ENCODE data around the gene TFCP2. TPM values are rescaled to one million over a fixed set of nuclear protein-coding genes. Genes with fewer than 3 reads are reported as not detected.
"Not testable (repeated sequence)": the region's sequence is repeated elsewhere in the genome, so short reads cannot be mapped to it uniquely, and the experiment has no call there.

The TFCP2 gene
- polyA plus RNA-seq, 3 donors, result 7.1 to 25.4 (median 14.2) TPM

DNA sequence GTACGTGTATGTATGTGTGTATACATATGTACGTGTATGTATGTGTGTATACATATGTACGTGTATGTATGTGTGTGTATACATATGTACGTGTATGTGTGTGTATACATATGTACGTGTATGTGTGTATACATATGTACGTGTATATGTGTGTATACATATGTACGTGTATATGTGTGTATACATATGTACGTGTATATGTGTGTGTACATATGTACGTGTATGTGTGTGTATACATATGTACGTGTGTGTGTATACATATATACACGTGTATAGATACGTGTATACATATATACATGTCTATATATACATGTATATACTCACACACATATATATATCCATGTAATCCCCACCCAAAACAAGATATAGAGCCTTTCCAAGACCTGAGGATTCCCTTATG lies 46.9 kb upstream of the TFCP2 start:
- not testable (repeated sequence) for DNase-seq; H3K27ac Mint-ChIP-seq; H3K36me3 ChIP-seq (replicated peaks in 1 of 2; ENCODE audit: control insufficient read depth in 1 of 2, insufficient read depth in 2 of 2, low read length in 2 of 2); H2AFZ ChIP-seq (ENCODE audit: insufficient read depth, low read depth, low read length, poor library complexity, severe bottlenecking); H3K4me2 ChIP-seq (replicated peaks; ENCODE audit: extremely low read depth, low read length, poor library complexity, severe bottlenecking); H3K27ac ChIP-seq (ENCODE audit: low read depth in 1 of 2, low read length in 2 of 2); H3K79me2 ChIP-seq (ENCODE audit: insufficient read depth, low read length); H3K9me3 Mint-ChIP-seq; H3K36me3 Mint-ChIP-seq; H3K27me3 ChIP-seq (ENCODE audit: control insufficient read depth in 2 of 2, insufficient read depth in 2 of 2, low read length in 2 of 2); H4K20me1 ChIP-seq (ENCODE audit: insufficient read depth, low read length); H3K27me3 Mint-ChIP-seq (ENCODE audit: low read depth in 3 of 3); H3K9ac ChIP-seq (ENCODE audit: insufficient read depth, low read length, poor library complexity, severe bottlenecking); H3K4me3 ChIP-seq (replicated peaks in 1 of 3; ENCODE audit: low read depth in 2 of 3, low read length in 3 of 3); H3K9me3 ChIP-seq (replicated peaks in 1 of 2; ENCODE audit: control insufficient read depth in 1 of 2, insufficient read depth in 1 of 2, low read length in 2 of 2); H3K4me3 Mint-ChIP-seq
- H3K4me1 ChIP-seq (ENCODE audit: control insufficient read depth in 1 of 2, insufficient read depth in 2 of 2, low read length in 2 of 2), result peaks cover 13 to 17% of the 10 kb centered on the region in 2 donors
- intact Hi-C loops (cut with micrococcal nuclease), result loop anchor here (2.0 to 10.0 kb wide), 3 partner anchors 19 to 45 kb away; partner anchors contain the start of gene DAZAP2 (in 1 of the 2)
- H3K4me1 Mint-ChIP-seq, result peaks cover 11% of the 10 kb centered on the region
- WGBS (ENCODE audit: insufficient coverage), result 100% methylated on average over 6 of the region's 12 CpGs

DNA sequence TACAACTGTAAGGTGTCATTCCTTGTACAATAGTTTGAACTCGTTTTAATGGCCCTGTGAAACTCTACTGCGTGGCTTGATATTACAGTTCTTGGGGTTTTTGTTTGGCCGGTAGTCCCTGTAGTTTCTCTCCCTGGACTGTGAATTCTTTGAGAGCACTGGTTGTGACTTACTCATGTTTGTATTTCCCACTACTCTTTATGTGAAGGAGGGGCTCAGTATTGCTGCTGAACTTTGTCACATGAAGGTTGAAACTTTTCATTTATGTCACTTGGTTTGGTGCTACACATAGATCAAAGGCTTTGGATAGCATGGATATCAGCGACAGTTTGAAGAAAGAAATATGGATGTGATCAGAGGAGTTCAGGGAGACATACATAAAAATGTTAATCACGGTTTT lies 46.4 kb upstream of the TFCP2 start:
- DNase-seq, result no peak
- H3K27me3 ChIP-seq (ENCODE audit: control insufficient read depth in 2 of 2, insufficient read depth in 2 of 2, low read length in 2 of 2), result peaks cover 0 to 7% of the 10 kb centered on the region in 2 donors
- Mint-ChIP-seq H3K4me3 (peak overlapping the region in 1 of 2 donors; percentile 2), H3K27ac (no peak overlapping the region), H3K9me3 (peaks cover 0 to 2% (median 0%) of the 10 kb centered on the region in 7 donors), H3K27me3 (ENCODE audit: low read depth in 3 of 3) (peaks cover 0 to 2% (median 0%) of the 10 kb centered on the region in 3 donors), H3K4me1 (peaks cover 11% of the 10 kb centered on the region), H3K36me3 (peaks cover 0 to 3% of the 10 kb centered on the region in 2 donors)
- no peaks in the 10 kb centered on the region for H3K36me3 ChIP-seq (replicated peaks in 1 of 2; ENCODE audit: control insufficient read depth in 1 of 2, insufficient read depth in 2 of 2, low read length in 2 of 2)
- no peaks in the 10 kb centered on the region for H3K9me3 ChIP-seq (replicated peaks in 1 of 2; ENCODE audit: control insufficient read depth in 1 of 2, insufficient read depth in 1 of 2, low read length in 2 of 2)
- no peak overlapping the region for H3K4me2 ChIP-seq (replicated peaks; ENCODE audit: extremely low read depth, low read length, poor library complexity, severe bottlenecking)
- H2AFZ ChIP-seq (ENCODE audit: insufficient read depth, low read depth, low read length, poor library complexity, severe bottlenecking), result no peak overlapping the region
- TF ChIP-seq, protein P1, sequence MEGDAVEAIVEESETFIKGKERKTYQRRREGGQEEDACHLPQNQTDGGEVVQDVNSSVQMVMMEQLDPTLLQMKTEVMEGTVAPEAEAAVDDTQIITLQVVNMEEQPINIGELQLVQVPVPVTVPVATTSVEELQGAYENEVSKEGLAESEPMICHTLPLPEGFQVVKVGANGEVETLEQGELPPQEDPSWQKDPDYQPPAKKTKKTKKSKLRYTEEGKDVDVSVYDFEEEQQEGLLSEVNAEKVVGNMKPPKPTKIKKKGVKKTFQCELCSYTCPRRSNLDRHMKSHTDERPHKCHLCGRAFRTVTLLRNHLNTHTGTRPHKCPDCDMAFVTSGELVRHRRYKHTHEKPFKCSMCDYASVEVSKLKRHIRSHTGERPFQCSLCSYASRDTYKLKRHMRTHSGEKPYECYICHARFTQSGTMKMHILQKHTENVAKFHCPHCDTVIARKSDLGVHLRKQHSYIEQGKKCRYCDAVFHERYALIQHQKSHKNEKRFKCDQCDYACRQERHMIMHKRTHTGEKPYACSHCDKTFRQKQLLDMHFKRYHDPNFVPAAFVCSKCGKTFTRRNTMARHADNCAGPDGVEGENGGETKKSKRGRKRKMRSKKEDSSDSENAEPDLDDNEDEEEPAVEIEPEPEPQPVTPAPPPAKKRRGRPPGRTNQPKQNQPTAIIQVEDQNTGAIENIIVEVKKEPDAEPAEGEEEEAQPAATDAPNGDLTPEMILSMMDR (IDR thresholded peaks at IDR 0.05), result no peak
- 100% methylated on average over 1 of the region's 5 CpGs for WGBS (ENCODE audit: insufficient coverage)
- intact Hi-C loops (cut with micrococcal nuclease), result loop anchor here (2.0 to 10.0 kb wide), 3 partner anchors 19 to 45 kb away; partner anchors contain the start of gene DAZAP2 (in 1 of the 2)
- no peak overlapping the region for H3K4me3 ChIP-seq (replicated peaks in 1 of 3; ENCODE audit: low read depth in 2 of 3, low read length in 3 of 3)
- no peak overlapping the region for H3K9ac ChIP-seq (ENCODE audit: insufficient read depth, low read length, poor library complexity, severe bottlenecking)
- H3K79me2 ChIP-seq (ENCODE audit: insufficient read depth, low read length), result no peaks in the 10 kb centered on the region
- peaks cover 13 to 17% of the 10 kb centered on the region in 2 donors for H3K4me1 ChIP-seq (ENCODE audit: control insufficient read depth in 1 of 2, insufficient read depth in 2 of 2, low read length in 2 of 2)
- H3K27ac ChIP-seq (ENCODE audit: low read depth in 1 of 2, low read length in 2 of 2), result no peak overlapping the region
- H4K20me1 ChIP-seq (ENCODE audit: insufficient read depth, low read length), result no peaks in the 10 kb centered on the region
